Suprapubic skin (tissue), 3 donors: ENCODE data around the gene ATP13A3.

Experiments used
- EP300 ChIP-seq: sonication (generic); formaldehyde crosslinking; IDR thresholded peaks from one replicate; pipeline ENCODE4 v1.6.1; 2017; ENCODE audit warnings: antibody characterized with exemption
- TF ChIP-seq, protein P1 (sequence below), 2 donors: fragments of 200-600 bp in 1 of 2; fragments of 450-650 bp in 1 of 2; sonication (generic) in 1 of 2; IDR thresholded peaks; one replicate each; pipeline ENCODE4 v1.5.1; 2016 to 2019; ENCODE audit warnings: antibody characterized with exemption in 2 of 2, mild to moderate bottlenecking in 1 of 2, moderate library complexity in 1 of 2

DNA sequence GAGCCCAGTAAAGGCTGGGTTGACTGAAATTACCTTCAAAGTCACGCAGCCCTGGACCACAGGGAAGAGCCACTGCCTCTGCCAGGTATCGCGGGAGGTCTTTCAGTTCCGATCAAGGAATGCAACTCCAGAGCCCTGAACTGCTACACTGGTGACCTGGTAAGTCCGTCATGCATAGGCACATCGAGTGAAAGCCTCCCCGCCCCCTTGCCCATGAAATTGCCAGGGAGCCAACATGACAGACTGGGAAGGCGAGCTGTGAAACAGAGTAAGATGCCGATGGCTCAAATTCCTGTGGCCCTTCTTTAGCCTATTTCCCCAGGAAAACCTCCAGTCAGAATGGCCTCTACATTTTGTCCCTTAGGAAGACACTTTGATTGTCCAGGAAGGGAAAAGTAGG is 85.5 kb downstream of the ATP13A3 start:
- TF ChIP-seq, protein P1, sequence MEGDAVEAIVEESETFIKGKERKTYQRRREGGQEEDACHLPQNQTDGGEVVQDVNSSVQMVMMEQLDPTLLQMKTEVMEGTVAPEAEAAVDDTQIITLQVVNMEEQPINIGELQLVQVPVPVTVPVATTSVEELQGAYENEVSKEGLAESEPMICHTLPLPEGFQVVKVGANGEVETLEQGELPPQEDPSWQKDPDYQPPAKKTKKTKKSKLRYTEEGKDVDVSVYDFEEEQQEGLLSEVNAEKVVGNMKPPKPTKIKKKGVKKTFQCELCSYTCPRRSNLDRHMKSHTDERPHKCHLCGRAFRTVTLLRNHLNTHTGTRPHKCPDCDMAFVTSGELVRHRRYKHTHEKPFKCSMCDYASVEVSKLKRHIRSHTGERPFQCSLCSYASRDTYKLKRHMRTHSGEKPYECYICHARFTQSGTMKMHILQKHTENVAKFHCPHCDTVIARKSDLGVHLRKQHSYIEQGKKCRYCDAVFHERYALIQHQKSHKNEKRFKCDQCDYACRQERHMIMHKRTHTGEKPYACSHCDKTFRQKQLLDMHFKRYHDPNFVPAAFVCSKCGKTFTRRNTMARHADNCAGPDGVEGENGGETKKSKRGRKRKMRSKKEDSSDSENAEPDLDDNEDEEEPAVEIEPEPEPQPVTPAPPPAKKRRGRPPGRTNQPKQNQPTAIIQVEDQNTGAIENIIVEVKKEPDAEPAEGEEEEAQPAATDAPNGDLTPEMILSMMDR (IDR thresholded peaks at IDR 0.05): no peak
- no peak for TF ChIP-seq EP300
